ENCODE measurements around the gene NFYA. TPM values are rescaled to one million over a fixed set of nuclear protein-coding genes. Genes with fewer than 3 reads are reported as not detected.

The NFYA gene
- total and polyA plus RNA-seq, 9 donors: 7.6 to 33.3 (median 20.7) TPM

DNA sequence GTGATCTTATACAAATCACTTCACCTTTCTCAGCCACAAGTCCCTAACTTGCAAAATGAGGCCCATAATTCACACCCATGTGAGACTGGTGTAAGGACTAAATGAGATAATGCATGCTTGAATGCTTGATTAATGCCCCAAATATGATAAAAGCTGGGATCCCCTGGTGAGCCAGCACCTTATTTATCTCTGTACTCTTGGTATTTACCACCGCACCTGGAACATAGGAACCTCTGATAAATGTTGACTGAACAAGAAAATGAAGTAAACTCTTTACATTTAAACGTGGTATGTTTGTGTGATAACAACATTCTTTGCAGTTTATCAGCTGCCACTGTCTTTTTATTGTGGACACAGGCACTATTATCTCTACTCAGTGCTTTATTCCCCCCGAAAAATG lies 22.2 kb upstream of the NFYA start:
- H3K27me3 ChIP-seq: no peaks in the 10 kb centered on the region
- no peak for TF ChIP-seq POLR2A (IDR thresholded peaks at IDR 0.05)
- no peak for TF ChIP-seq EP300 (IDR thresholded peaks at IDR 0.05)
- no peaks in the 10 kb centered on the region for H3K9me3 ChIP-seq
- H3K4me1 ChIP-seq (ENCODE audit: insufficient read depth): no peaks in the 10 kb centered on the region
- WGBS, 3 donors: 56 to 61% (median 60%) methylated on average over 3 of the region's 3 CpGs
- no peak overlapping the region for H3K4me3 ChIP-seq
- no peak for DNase-seq
- no peak overlapping the region for H3K27ac ChIP-seq
- H3K36me3 ChIP-seq: no peaks in the 10 kb centered on the region
- intact Hi-C loops (cut with DNase I): no loop called here

DNA sequence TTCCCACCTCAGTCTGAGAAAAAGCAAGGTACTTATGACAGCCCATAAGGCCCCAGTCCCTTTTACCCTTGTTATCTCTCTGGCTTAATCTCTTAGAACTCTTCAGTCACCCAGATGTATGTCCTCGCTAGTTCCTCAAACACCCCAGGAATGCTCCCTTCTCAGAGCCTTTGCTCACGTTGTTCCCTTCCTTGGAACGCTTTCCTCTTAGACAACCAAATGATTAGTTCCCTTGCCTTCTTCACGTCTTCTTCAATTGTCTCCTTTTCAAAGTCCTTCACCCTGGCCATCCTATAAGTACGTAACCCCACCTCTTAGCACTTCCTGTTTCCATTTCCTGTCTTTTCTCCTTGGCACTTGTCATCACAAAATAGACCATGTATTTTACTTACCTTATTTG lies 20.9 kb upstream of the NFYA start:
- DNase-seq: no peak
- Histone ChIP-seq H3K27me3 (no peaks in the 10 kb centered on the region), H3K9me3 (no peaks in the 10 kb centered on the region), H3K4me3 (no peak overlapping the region), H3K4me1 (ENCODE audit: insufficient read depth) (no peaks in the 10 kb centered on the region), H3K36me3 (no peaks in the 10 kb centered on the region), H3K27ac (no peak overlapping the region)
- TF ChIP-seq EP300 (IDR thresholded peaks at IDR 0.05) (no peak), POLR2A (IDR thresholded peaks at IDR 0.05) (no peak)
- TF ChIP-seq, protein P1, sequence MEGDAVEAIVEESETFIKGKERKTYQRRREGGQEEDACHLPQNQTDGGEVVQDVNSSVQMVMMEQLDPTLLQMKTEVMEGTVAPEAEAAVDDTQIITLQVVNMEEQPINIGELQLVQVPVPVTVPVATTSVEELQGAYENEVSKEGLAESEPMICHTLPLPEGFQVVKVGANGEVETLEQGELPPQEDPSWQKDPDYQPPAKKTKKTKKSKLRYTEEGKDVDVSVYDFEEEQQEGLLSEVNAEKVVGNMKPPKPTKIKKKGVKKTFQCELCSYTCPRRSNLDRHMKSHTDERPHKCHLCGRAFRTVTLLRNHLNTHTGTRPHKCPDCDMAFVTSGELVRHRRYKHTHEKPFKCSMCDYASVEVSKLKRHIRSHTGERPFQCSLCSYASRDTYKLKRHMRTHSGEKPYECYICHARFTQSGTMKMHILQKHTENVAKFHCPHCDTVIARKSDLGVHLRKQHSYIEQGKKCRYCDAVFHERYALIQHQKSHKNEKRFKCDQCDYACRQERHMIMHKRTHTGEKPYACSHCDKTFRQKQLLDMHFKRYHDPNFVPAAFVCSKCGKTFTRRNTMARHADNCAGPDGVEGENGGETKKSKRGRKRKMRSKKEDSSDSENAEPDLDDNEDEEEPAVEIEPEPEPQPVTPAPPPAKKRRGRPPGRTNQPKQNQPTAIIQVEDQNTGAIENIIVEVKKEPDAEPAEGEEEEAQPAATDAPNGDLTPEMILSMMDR (IDR thresholded peaks at IDR 0.05): no peak
- WGBS, 3 donors: 77 to 85% (median 81%) methylated on average over 5 of the region's 5 CpGs
- intact Hi-C loops (cut with DNase I): no loop called here

DNA sequence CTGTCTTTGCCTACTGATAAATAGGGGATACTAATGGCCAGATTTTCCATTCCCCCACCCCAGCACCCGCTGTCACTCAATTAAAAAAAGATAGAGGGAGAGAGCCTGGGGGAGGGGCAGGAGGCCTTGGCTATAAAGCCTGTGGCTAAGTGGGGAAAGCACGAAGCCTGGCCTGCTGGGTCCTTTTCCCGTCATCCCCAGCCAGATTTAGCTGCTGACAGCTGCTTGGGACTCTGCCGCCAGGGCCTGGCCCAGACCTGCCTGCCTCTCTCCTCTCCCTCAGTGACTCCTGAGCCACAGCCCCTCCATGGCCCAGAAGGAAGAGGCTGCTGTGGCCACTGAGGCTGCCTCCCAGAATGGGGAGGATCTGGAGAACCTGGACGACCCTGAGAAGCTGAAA lies 19.7 kb upstream of the NFYA start, which contains the start of gene APOBEC2:
Gene APOBEC2 (plus strand): TSS at position 162 of the 400 bp plus-strand sequence. CDS start 146 bp downstream, at position 308.
- Histone ChIP-seq H3K4me1 (ENCODE audit: insufficient read depth) (no peaks in the 10 kb centered on the region), H3K27ac (no peak within 1 kb of the TSS), H3K4me3 (no peak within 1 kb of the TSS), H3K36me3 (no peaks in the 10 kb centered on the region), H3K9me3 (no peaks in the 10 kb centered on the region), H3K27me3 (no peaks in the 10 kb centered on the region)
- WGBS, 3 donors: 59 to 69% (median 61%) methylated on average over 5 of the region's 5 CpGs
- intact Hi-C loops (cut with DNase I): no loop called here
- TF ChIP-seq, protein P1 (IDR thresholded peaks at IDR 0.05): no peak
- TF ChIP-seq EP300 (IDR thresholded peaks at IDR 0.05) (no peak), POLR2A (IDR thresholded peaks at IDR 0.05) (no peak)
- no peak for DNase-seq

DNA sequence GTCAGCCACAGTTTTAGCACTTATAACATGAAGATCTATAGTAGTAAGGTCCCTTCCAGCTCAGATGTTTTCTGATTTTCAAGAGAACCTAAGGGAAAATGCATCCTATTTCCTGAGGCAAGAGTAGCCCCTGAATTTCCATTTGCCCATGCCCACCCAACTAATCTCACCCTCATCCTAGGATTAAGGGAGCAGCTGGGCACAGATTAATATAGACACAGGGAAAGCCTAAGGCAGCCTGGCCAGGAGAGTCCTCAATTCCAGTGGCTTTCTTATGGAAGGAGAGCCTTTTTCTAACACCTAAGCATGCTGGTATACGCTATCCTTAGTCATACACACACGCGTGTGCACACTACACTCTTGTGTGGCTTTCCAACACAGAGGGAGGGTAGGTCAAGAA lies 18.3 kb upstream of the NFYA start:
- H3K27me3 ChIP-seq: no peaks in the 10 kb centered on the region
- H3K4me1 ChIP-seq (ENCODE audit: insufficient read depth): no peaks in the 10 kb centered on the region
- intact Hi-C loops (cut with DNase I): no loop called here
- WGBS, 3 donors: 92 to 93% (median 92%) methylated on average over 3 of the region's 3 CpGs
- H3K36me3 ChIP-seq: no peaks in the 10 kb centered on the region
- H3K27ac ChIP-seq: no peak overlapping the region
- no peak for TF ChIP-seq POLR2A (IDR thresholded peaks at IDR 0.05)
- TF ChIP-seq, protein P1 (IDR thresholded peaks at IDR 0.05): no peak
- no peak overlapping the region for H3K4me3 ChIP-seq
- DNase-seq: no peak
- no peaks in the 10 kb centered on the region for H3K9me3 ChIP-seq

DNA sequence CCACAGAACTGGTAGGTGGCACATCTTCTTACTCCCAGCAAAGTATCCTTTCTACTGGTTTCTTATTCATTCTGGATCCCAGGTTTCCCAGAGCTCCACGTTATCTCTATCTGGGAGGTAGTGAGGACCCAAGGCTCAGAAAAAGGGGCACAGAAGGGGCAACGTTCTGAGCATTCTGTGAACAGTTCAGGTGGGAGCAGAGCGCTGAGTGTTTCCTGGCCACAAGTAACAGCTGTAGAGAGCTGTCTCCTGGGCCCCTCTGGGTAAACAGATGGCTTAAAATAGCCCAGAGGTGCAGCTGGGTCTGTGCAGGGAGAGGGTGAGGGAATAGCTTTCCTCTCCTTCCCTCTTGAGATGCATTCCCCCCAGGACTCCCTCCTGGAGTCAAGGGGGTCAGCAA lies 17.6 kb upstream of the NFYA start:
- Histone ChIP-seq H3K27me3 (no peaks in the 10 kb centered on the region), H3K4me1 (ENCODE audit: insufficient read depth) (no peaks in the 10 kb centered on the region)
- intact Hi-C loops (cut with DNase I): loop anchor here in 1 of 4 donors (5.0 kb wide), 1 partner anchor 43 kb away; no protein-coding TSS in a partner anchor

More for the DNA sequence above, 17.6 kb upstream of the NFYA start:
- 18 to 31% (median 24%) methylated on average over 3 of the region's 3 CpGs for WGBS, 3 donors
- no peak for DNase-seq
- H3K27ac ChIP-seq: no peak overlapping the region
- H3K9me3 ChIP-seq: no peaks in the 10 kb centered on the region
- H3K4me3 ChIP-seq: no peak overlapping the region
- no peaks in the 10 kb centered on the region for H3K36me3 ChIP-seq
- TF ChIP-seq EP300 (IDR thresholded peaks at IDR 0.05): no peak
- TF ChIP-seq, protein P1 (IDR thresholded peaks at IDR 0.05): no peak
- no peak for TF ChIP-seq POLR2A (IDR thresholded peaks at IDR 0.05)

Data from ovary (tissue), 9 donors.